CD4-positive, alpha-beta T cell treated with Interferon alpha-2 for 1 hour (primary cell): ENCODE data around the gene GRM2.

ENCODE experiments used
- DNase-seq, 2 donors: peaks; one replicate each; pipeline ENCODE4 v3.0.0-alpha.2; 2020 to 2022

Gene GRM2

DNA sequence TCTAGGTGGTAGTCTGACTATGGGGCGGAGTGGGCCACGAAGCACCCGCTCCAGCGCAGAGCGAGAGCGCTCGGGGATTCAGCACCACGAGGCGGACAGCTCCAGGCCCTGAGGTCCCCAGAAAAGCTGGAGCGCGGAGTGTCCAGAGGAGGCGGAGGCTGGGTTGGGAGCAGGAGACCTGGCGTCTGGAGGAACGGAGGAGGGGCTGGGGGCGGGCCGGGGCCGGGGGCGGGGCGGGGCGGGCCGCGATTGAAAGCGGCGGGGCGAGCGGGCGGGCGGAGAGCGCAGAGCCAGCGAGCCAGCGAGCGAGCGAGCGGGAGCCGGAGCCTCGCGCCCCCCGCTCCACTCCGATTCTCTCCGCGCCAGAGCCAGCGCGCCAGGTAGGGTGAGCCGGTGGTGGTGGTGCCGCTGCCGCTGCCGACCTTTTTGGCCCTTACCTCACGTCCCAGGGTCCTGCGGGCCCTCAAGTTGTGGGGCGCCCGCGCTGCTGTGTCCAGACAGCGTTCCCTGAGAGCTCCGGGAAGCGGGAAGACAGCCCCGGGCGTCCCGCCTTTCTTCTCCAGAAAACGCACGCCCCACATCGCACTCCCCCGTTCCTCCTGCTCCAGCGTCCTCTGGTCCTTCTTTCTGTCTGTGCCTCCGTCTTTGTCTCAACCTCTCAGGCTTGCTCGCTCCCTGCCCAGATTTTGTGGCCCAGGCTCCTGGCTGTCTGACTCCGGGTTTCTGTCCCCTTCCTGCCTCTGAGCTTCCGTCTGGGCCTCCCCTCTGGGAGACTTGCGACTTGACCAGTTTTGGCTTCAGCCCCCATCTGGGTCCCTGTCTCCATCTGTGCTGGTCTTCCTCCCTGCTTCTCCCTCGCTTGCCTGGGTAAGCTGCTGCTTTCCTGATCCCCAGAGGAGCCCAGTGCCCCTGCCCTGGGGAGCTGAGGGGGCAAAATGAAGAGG lies at the start of gene GRM2:
GRM2 (plus strand) TSS at position 281 of the 944 bp plus-strand sequence. CDS start 1,916 bp downstream, outside the sequence.
- peak in 1 of 2 donors; percentile 9 for DNase-seq

DNA sequence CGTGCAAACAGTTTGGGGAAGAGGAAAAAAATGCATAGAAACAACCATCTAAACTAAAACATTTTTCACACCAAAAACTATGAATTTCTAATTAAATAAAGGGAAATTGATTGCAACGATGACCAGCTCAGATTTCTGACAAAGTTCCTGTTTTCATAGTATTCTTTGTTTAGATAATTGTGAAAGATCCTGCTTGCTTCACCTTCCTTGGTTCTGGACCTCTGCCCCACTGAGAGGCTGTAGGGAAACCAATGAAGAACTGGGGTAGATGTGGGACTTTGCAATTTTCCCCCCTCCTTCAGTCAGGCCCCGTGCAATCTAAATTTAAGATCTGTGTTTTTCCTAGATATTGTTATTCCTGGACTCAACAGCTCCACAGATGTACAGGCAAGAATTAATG lies 49.6 kb upstream of the GRM2 start:
- DNase-seq: no peak

- no peak for DNase-seq
Observed at GRCh38 chr3:51659942-51660341, 46.9 kb upstream of the GRM2 start.

- no peak for DNase-seq
Observed at GRCh38 chr3:51662456-51662855, 44.4 kb upstream of the GRM2 start.

- no peak for DNase-seq
Observed at GRCh38 chr3:51668756-51669155, 38.1 kb upstream of the GRM2 start.

DNA sequence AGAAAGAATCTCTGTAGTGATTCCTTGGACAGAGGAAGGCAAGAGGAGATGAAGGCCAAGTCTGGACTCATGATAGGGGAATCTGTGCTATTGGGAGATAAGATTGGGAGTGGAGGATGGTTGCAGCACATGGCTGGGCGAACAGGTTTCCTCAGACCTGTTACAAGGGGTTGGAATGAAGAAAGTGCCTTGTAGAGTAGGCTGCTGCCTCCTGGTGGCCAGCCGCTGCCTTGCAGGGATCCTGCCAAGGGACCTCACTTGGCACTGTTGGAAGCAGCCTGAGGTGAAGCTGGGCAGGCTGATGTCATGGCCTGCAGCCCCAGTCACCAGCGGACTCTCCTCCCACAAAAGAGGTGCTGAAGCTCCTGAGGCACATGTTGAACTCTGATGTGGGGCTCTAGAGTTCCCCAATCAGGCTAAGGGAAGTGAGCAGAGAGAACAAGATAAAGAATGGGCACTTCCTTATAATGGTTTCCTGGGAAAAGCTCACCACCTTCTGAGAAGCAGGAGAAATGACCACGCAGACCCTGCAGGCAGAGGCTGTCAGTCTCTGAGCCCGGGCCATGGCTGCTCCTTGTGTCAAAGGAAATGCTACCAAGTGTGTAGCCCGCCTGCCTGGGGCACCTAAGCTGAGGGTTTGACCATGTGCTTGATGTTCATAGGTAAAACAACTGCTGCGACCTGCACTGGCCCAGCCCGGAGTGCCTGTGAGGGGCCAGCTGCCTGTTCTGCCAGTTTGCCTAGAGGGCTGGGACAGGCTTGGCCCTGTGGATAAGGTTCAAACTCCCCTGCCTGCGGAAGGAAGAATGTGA lies 37.4 kb upstream of the GRM2 start:
- peak; percentile 76 to 83 for DNase-seq

DNA sequence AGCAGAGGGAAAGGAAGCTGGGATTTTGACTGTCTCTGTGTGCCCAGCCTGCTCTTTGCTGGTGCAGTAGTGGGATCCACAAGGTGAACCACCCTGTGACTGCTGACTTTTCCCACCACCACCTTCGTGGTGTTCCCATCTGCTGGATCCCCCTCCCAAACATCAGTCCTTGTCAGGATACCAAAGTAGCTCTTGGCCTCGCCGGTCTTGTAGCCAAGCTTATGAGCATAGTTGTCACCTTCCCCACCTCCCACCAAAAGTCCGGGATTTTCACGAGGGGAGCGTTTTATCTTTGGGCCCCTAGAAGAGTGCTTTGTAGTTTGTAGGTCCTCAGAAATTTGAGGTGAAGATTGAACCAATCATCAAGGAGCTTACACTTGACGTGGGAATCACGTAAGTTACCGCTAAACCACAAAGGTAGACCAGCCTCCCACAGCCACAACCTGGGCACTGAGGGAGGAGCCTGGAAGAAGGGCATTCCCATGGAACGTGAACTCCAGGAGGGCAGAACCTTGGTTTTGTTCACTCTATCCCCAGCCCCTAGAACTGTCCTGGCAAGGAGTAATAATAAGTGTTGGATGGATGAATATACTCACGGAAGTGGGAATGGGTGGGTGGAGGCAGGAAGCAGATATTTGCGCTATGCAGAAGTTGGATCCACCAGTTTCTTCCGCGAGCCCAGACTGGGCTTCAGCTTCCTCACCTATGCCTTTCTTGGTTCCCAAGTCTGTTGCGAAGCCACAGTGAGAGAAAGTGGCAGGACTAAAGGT lies 36.6 kb upstream of the GRM2 start:
- DNase-seq: peak in 1 of 2 donors; percentile 65

DNA sequence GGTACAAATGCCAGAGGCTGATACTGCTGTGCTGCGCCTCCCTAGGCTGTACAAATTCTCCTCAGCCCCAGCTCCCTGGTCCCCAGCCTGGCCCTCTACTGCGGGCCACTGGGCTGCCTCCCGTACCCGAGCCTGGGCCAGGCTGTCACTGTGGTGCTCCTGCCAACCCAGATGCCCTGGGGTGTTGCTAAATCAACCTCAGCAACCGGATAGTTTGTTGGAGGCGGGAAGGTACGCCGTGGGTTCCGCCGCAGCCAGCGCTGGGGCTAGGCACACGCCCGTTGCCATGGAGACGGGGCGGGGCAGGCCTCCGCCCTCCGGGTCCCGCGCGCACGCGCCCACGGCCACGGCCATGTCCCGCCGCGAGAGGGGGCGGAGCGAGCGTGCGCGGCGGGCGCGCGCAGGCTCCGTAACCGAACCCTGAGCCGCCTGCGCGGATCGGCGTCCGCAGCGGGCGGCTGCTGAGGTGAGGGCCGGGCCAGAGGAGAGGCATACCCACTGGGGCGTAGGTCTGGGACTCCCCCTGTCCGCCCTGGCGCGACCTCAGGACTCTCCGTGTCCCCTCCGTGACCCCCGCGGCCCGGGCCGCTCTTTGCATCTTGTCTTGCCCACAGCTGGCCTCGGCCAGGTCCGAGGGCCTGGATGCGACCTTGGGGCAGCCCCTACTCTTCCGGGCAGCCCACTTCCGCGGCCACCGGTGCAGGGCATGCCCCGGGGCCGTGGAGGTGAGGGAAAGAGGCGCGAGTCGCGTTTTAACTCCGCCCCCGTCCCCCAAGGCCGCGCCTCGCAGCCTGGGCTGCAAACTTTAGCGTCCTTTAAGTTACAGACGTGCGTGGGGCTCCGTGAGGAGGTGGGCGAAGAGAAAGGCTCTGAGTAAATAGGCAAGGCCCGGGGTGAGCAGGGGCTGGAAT lies 35.8 kb upstream of the GRM2 start, which contains the start of gene TEX264:
TEX264 (plus strand) TSS at position 430 of the 911 bp plus-strand sequence. CDS start 3,053 bp downstream, outside the sequence.
- peak; percentile 94 to 95 for DNase-seq

- DNase-seq: peak; percentile 38 to 60
Observed at GRCh38 chr3:51671734-51672475, 35.0 kb upstream of the GRM2 start.

DNA sequence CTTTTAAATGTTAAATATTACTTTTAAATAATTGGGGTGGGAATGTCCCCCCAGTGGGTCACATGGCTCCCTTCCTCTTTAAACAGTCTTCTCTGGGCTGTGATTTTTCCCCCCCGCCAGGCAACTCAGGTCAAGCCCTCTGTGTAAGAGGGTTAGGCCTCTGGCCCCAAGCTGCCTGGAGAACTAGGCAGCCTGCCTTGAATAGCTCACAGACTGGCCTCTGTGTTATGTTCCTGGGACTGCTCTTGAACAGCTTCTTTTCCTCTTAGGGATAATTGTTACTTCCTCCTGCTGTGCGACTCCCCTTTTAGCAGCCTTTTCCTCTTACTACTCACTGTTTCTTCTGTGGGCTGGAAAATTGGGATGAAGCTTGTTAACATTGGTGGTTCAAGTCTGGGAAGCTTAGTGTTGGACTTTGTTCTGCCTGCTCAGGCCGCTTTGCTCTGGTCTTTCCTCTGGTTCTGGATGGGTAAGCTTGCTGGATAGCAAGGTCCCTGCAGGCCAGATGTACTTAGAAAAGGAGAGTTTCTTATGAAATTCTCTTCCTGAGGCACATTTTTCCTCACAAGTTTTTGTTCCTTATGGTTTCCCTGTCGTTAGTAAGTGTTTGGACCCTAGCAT lies 33.6 kb upstream of the GRM2 start:
- no peak for DNase-seq

- no peak for DNase-seq
Observed at GRCh38 chr3:51673802-51674654, 32.8 kb upstream of the GRM2 start.

DNA sequence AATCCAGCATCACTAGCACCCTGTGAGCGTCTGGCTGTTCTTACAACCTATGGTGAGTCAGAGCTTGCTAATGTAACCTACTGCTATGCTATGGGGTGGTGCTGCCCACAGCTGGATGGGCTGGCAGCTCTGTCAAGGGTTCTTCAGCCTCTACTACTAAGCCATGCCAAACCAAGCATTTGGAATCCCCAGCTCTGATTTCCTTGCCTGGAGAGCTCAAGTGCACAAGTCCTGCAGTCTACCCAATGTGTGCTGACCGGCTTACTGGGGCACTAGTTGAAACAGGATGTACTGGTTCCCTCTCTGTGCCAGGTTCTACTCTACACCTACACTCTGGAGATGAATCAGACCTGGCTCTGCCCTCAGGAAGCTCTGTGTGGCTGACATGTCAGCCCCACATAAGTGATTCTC lies 31.7 kb upstream of the GRM2 start:
- DNase-seq: no peak

GRCh38 chr3:51676102-51676640 lies 30.7 kb upstream of the GRM2 start:
- DNase-seq: no peak

DNA sequence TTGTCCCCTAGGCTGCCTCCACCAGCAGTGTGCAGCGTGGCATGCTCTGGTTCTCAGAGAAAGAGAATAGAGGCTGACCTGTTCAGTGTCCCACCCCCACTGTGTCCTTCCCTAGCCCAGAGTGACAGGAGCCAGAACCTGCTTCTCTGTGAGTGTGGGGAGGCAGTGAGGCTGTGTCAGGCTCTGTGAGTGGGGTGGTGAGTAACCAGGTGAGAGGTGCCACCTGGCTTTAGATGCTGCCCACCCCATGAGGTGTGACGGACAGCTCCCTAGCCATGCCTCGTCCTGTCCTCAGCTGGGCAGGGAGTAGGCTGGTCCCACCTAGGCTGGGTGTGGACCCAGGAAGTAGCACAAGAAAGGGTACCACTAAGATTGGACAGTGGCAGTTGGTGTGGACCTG lies 29.5 kb upstream of the GRM2 start:
- DNase-seq: no peak

- no peak for DNase-seq
Observed at GRCh38 chr3:51678186-51678585, 28.7 kb upstream of the GRM2 start.

DNA sequence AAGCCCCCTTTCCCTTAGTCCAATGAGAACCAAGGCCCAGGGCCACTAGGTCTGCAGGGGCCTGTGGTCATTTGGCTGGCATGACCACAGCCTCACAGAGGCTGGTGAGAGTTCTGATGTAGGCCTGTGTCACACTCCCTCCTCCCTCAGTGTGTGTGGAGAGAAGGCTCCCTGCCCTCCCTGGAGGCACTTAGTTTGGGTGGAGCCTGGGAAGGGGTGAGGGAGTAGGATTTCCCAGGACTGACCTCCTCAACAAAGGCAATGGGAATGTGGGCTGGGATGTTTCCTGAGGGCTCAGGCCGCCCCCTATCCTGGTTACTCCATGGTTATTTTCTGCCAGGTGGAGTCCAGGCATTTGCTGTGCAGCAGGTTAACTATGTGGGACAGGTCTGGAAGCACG lies 28.2 kb upstream of the GRM2 start:
- no peak for DNase-seq

- no peak for DNase-seq
Observed at GRCh38 chr3:51679318-51679717, 27.6 kb upstream of the GRM2 start.

- DNase-seq: no peak
Observed at GRCh38 chr3:51679777-51680176, 27.1 kb upstream of the GRM2 start.

DNA sequence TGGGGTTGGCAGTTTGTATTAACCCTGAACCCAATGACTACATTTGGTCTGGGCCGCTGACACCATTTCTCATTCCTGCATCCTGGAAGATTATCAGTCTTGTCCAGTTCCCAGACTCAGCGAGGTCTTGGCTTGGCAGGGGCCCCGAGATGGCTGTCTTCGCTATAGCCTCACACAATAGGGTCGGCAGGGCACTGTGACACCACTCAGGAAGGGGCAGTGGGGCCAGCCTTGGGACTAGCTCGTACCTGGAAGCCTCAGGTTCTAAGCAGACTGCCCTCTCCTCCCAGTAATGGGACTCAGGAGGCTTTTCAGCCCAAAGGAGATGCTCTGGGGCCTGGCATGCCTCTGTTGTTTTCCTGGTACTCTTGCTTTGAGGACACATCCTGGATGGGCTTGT lies 26.7 kb upstream of the GRM2 start:
- no peak for DNase-seq
